AG04450 (cell line): Measurements from ENCODE around the gene CFL1. TPM values are rescaled to one million over a fixed set of nuclear protein-coding genes. Genes with fewer than 3 reads are reported as not detected.

Source experiments
- CTCF ChIA-PET: fragments of 300-600, 350-600 bp; formaldehyde crosslinking; extraction: SDS; loops from one replicate; lab custom pipeline; 2022; ENCODE audit warnings: antibody characterized with exemption, inconsistent platforms; lab: Charles Lee
- POLR2A ChIA-PET: fragments of 350-600 bp; formaldehyde crosslinking; extraction: SDS; loops from one replicate; lab custom pipeline; 2021; ENCODE audit warnings: antibody characterized with exemption, inconsistent platforms; lab: Yijun Ruan, JAX
- DNase-seq: peaks from one replicate; pipeline ENCODE4 v3.0.0-alpha.2; 2011; ENCODE audit warnings: low read depth, low spot score
- H3K27ac ChIP-seq: one replicate; pipeline ENCODE4 v1.5.1; 2012; ENCODE audit warnings: low read depth, low read length, control low read depth
- H3K27me3 ChIP-seq: one replicate; pipeline ENCODE4 v1.6.0; 2012; ENCODE audit warnings: low read length; ENCODE audit not compliant: control insufficient read depth, insufficient read depth
- H3K4me3 ChIP-seq: 2 replicates; pipeline ENCODE4 v1.5.1; 2011; ENCODE audit warnings: mild to moderate bottlenecking, low read depth, low read length, control low read depth
- H3K9me3 ChIP-seq: 2 replicates; pipeline ENCODE4 v1.5.1; 2012; ENCODE audit warnings: low read length; ENCODE audit not compliant: control insufficient read depth, insufficient read depth
- polyA plus RNA-seq: library from polyadenylated mRNA; depleted of rRNA; stranded (reverse); fragments of >200 nt; gene quantifications from 2 replicates; pipeline ENCODE4 v1.2.3, GENCODE V29; 2011
- TF ChIP-seq, protein P1 (sequence below): IDR thresholded peaks from 2 replicates; pipeline ENCODE4 v1.5.1; 2011; ENCODE audit warnings: low read depth, low read length, control low read depth, inconsistent platforms

Gene CFL1
- polyA plus RNA-seq, 1 experiment = 1,553 TPM

DNA sequence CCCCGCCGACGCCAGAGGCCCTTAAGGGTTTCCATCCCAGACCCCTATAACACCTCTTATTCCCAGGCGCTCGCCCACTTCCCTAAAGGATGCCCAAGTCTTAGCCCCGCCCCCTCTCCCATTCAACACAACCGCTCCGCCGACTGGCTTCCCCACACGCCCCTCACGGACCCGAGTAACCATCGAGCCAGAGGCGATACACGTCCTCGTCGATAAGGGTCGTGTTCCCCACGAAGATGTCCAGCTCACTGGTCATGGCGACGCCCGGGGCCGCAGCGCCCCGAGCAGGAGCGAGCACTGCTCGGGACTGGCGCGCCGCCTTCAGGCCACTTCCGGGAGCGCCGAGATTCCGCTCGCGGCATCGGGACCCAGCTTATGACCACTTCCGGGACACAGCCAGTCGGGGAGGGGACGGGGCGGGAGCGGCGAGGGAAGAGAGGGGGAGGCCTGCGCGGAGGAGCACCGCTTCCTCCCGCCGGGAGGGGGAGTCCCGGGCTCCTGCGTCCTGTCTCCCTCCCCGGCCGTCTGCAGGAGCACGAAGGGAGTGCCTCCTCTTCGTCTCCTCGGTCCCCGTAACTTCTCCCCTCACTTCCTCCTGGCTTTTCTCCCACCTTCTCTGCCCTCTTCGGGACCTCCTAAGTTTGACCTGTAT lies 30.3 kb upstream of the CFL1 start, which contains the start of gene FIBP:
Gene FIBP, minus strand, starts transcription at position 309 of the 652 bp plus-strand sequence. Its CDS starts 53 bp downstream, at position 256.
- peak within 1 kb of the TSS; percentile 90 for H3K4me3 ChIP-seq
- H3K9me3 ChIP-seq = no peaks in the 10 kb centered on the region
- no peaks in the 10 kb centered on the region for H3K27me3 ChIP-seq
- TF ChIP-seq, protein P1, sequence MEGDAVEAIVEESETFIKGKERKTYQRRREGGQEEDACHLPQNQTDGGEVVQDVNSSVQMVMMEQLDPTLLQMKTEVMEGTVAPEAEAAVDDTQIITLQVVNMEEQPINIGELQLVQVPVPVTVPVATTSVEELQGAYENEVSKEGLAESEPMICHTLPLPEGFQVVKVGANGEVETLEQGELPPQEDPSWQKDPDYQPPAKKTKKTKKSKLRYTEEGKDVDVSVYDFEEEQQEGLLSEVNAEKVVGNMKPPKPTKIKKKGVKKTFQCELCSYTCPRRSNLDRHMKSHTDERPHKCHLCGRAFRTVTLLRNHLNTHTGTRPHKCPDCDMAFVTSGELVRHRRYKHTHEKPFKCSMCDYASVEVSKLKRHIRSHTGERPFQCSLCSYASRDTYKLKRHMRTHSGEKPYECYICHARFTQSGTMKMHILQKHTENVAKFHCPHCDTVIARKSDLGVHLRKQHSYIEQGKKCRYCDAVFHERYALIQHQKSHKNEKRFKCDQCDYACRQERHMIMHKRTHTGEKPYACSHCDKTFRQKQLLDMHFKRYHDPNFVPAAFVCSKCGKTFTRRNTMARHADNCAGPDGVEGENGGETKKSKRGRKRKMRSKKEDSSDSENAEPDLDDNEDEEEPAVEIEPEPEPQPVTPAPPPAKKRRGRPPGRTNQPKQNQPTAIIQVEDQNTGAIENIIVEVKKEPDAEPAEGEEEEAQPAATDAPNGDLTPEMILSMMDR = peak; percentile 74
- ChIA-PET POLR2A (interaction anchor here (0.5 to 7.3 kb wide), 21 partner anchors 10 to 273 kb away, joined by 3 to 153 read pairs (median 4); partner anchors contain the start of genes BANF1, CFL1, EIF1AD and FOSL1), CTCF (interaction anchor here (0.6 to 8.9 kb wide), 66 partner anchors 9 to 1298 kb away, joined by 3 to 157 read pairs (median 6); partner anchors contain the start of genes CFL1, CTSW, FOSL1 and KAT5)
- peak; percentile 94 for DNase-seq
- peak within 1 kb of the TSS; percentile 98 for H3K27ac ChIP-seq

DNA sequence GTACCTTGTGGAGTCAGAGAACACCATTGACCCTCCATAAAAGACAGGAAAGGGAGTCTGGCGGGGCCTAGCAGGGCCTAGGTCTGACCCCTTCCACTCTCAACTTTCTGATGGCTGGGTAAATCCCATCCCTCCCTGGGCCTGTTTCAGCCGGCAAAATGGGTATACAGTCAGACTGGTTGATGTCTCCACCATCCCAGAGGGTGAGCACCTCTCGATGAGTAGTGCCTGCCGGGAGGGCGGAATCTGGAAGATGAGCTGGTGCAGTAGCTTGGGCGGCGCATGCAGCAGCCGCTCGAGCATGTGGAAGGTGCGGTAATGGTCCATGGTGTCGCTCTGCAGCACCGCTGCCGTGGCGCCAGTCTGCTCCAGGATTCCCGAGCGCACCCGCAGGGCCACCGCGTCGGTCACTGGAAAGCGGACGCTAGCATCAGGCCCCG lies 29.8 kb upstream of the CFL1 start:
- Histone ChIP-seq H3K9me3 (no peaks in the 10 kb centered on the region), H3K4me3 (peak overlapping the region; percentile 90), H3K27me3 (no peaks in the 10 kb centered on the region), H3K27ac (peak overlapping the region; percentile 81)
- TF ChIP-seq, protein P1 = no peak
- no peak for DNase-seq
- ChIA-PET POLR2A (interaction anchor here (0.6 to 7.3 kb wide), 17 partner anchors 10 to 273 kb away, joined by 3 to 153 read pairs (median 7); partner anchors contain the start of genes BANF1, CFL1, EIF1AD and FOSL1), CTCF (interaction anchor here (0.6 to 8.9 kb wide), 64 partner anchors 9 to 1299 kb away, joined by 3 to 157 read pairs (median 6); partner anchors contain the start of genes CFL1, CTSW, FOSL1 and KAT5)

DNA sequence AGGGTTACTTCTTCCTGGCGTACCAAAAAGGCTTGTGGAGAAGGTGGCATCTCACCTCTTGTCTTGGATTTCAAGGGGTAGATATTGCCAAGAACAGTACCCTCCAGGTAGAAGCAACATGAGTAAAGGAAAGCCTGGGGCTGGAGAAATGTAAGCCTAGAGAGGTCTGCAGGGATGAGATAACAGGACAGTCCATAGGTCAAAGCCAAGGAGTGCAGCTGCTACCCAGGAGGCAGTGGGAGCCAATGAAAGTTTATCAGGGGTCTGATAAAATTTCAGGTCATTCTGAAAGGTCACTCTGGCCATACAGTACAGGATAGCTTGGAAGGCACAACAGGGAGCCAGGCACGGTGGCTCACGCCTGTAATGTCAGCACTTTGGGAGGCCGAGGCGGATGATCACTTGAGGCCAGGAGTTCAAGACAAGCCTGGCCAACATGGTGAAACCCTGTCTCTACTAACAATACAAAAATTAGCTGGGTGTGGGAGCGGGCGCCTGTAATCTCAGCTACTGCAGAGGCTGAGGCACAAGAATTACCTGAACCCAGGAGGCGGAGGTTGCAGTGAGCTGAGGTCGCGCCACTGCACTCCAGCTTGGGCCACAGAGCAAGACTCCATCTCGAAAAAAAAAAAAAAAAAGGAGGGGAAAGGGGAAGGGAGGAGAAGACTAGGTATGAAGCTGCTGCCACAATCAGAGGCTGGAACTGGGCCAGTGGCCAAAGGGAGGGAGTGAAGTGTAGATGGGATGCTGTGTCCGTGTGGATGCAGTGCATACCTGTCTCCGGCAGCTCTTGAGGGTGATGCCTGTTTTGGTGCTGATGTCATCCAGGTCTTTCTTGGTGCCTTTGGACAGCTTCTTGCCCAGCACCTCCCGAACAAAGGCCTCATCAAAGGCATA lies 29.1 kb upstream of the CFL1 start:
- TF ChIP-seq, protein P1 = no peak
- CTCF ChIA-PET = interaction anchor here (0.7 to 8.9 kb wide), 10 partner anchors 8 to 158 kb away, joined by 3 to 157 read pairs (median 17); partner anchors contain the start of genes CFL1, CTSW, FOSL1 and MUS81
- H3K4me3 ChIP-seq = peak overlapping the region; percentile 90
- POLR2A ChIA-PET = interaction anchor here (0.5 to 7.3 kb wide), 4 partner anchors 28 to 272 kb away, joined by 3 to 124 read pairs (median 35); partner anchors contain the start of genes CFL1 and MUS81
- no peaks in the 10 kb centered on the region for H3K27me3 ChIP-seq
- H3K9me3 ChIP-seq = no peaks in the 10 kb centered on the region
- peak overlapping the region; percentile 81 for H3K27ac ChIP-seq
- no peak for DNase-seq

- no peak overlapping the region for H3K4me3 ChIP-seq
- TF ChIP-seq, protein P1 = no peak
- no peak for DNase-seq
- H3K9me3 ChIP-seq = no peaks in the 10 kb centered on the region
- no peaks in the 10 kb centered on the region for H3K27me3 ChIP-seq
- ChIA-PET POLR2A (interaction anchor here (0.7 to 1.7 kb wide), 2 partner anchors 16 to 28 kb away, joined by 7 to 8 read pairs; partner anchors contain the start of gene CFL1), CTCF (interaction anchor here (0.7 to 8.9 kb wide), 20 partner anchors 12 to 182 kb away, joined by 3 to 157 read pairs (median 8); partner anchors contain the start of genes EFEMP2, MUS81 and SF3B2)
- no peak overlapping the region for H3K27ac ChIP-seq
Observed at GRCh38 chr11:65885808-65886536, 28.0 kb upstream of the CFL1 start.
